DOHH2 (cell line): Measurements from ENCODE around the gene CHCHD4.
"Not testable (repeated sequence)": the region's sequence is repeated elsewhere in the genome, so short reads cannot be mapped to it uniquely, and the experiment has no call there.

Experiments used
- H3F3A ChIP-seq: fragments of 200-600 bp; sonication (generic), shearing (Covaris generic); 2 replicates; pipeline ENCODE4 v1.6.0; 2016; ENCODE audit warnings: antibody characterized with exemption, mild to moderate bottlenecking; ENCODE audit not compliant: control insufficient read depth, insufficient read depth
- H3K27ac ChIP-seq: fragments of 200-600 bp; sonication (generic); 2 replicates; pipeline ENCODE4 v1.5.1; 2014; ENCODE audit warnings: low read depth, mild to moderate bottlenecking, low read length, moderate library complexity
- H3K27me3 ChIP-seq: fragments of 200-600 bp; sonication (generic); 2 replicates; pipeline ENCODE4 v1.6.1; 2014; ENCODE audit warnings: mild to moderate bottlenecking, low read length, mixed read lengths; ENCODE audit not compliant: control insufficient read depth
- H3K36me3 ChIP-seq: fragments of 200-600 bp; sonication (generic); 2 replicates; pipeline ENCODE4 v1.6.1; 2014; ENCODE audit warnings: mild to moderate bottlenecking, low read length, moderate library complexity, mixed read lengths; ENCODE audit not compliant: control insufficient read depth
- H3K4me1 ChIP-seq: fragments of 200-600 bp; sonication (generic); 2 replicates; pipeline ENCODE4 v1.6.1; 2014; ENCODE audit warnings: mild to moderate bottlenecking, low read length, mixed read lengths; ENCODE audit not compliant: control insufficient read depth
- H3K4me2 ChIP-seq: fragments of 200-600 bp; sonication (generic); 2 replicates; pipeline ENCODE4 v1.6.0; 2014; ENCODE audit warnings: mild to moderate bottlenecking, low read length, moderate library complexity
- H3K4me3 ChIP-seq: fragments of 200-600 bp; sonication (generic); 2 replicates; pipeline ENCODE4 v1.5.1; 2014; ENCODE audit warnings: mild to moderate bottlenecking, low read length, mixed read lengths
- H3K79me2 ChIP-seq: fragments of 200-600 bp; sonication (generic); 2 replicates; pipeline ENCODE4 v1.6.1; 2014; ENCODE audit warnings: mild to moderate bottlenecking, low read length, mixed read lengths; ENCODE audit not compliant: control insufficient read depth
- H3K9me2 ChIP-seq: fragments of 200-600 bp; sonication (generic); replicated peaks from 2 replicates; pipeline ENCODE4 v1.6.1; 2014; ENCODE audit warnings: mild to moderate bottlenecking, low read length, mixed read lengths; ENCODE audit not compliant: control insufficient read depth
- H3K9me3 ChIP-seq: fragments of 200-600 bp; sonication (generic); 2 replicates; pipeline ENCODE4 v1.6.1; 2014; ENCODE audit warnings: antibody characterized with exemption, low read length, mixed read lengths; ENCODE audit not compliant: control insufficient read depth, insufficient read depth
- H4K20me1 ChIP-seq: fragments of 200-600 bp; sonication (generic); 2 replicates; pipeline ENCODE4 v1.6.0; 2014; ENCODE audit warnings: low read depth, mild to moderate bottlenecking, antibody characterized with exemption, low read length, moderate library complexity; ENCODE audit not compliant: control insufficient read depth, insufficient read depth
- EZH2phosphoT487 ChIP-seq: fragments of 200-600 bp; sonication (generic); IDR thresholded peaks from 2 replicates; pipeline ENCODE4 v1.6.1; 2017; ENCODE audit warnings: borderline replicate concordance, mild to moderate bottlenecking, antibody characterized with exemption, low read length, moderate library complexity, mixed read lengths
- TF ChIP-seq, protein P1 (sequence below): fragments of 200-600 bp; sonication (generic); IDR thresholded peaks from one replicate; pipeline ENCODE4 v1.5.1; 2014; ENCODE audit warnings: antibody characterized with exemption, mild to moderate bottlenecking, low read depth, low read length; ENCODE audit not compliant: poor library complexity, severe bottlenecking

The CHCHD4 gene

GRCh38 chr3:14123308-14124222 lies 1.1 kb downstream of the CHCHD4 start:
- H4K20me1 ChIP-seq = peaks cover 6% of the 10 kb centered on the region; the same call in 1 of the 2 replicates
- no peaks in the 10 kb centered on the region for H3K9me2 ChIP-seq
- no peak for TF ChIP-seq EZH2phosphoT487
- TF ChIP-seq, protein P1, sequence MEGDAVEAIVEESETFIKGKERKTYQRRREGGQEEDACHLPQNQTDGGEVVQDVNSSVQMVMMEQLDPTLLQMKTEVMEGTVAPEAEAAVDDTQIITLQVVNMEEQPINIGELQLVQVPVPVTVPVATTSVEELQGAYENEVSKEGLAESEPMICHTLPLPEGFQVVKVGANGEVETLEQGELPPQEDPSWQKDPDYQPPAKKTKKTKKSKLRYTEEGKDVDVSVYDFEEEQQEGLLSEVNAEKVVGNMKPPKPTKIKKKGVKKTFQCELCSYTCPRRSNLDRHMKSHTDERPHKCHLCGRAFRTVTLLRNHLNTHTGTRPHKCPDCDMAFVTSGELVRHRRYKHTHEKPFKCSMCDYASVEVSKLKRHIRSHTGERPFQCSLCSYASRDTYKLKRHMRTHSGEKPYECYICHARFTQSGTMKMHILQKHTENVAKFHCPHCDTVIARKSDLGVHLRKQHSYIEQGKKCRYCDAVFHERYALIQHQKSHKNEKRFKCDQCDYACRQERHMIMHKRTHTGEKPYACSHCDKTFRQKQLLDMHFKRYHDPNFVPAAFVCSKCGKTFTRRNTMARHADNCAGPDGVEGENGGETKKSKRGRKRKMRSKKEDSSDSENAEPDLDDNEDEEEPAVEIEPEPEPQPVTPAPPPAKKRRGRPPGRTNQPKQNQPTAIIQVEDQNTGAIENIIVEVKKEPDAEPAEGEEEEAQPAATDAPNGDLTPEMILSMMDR = peak; percentile 20
- no peaks in the 10 kb centered on the region for H3F3A ChIP-seq
- H3K4me1 ChIP-seq = peaks cover 38% of the 10 kb centered on the region
- H3K79me2 ChIP-seq = peaks cover 97% of the 10 kb centered on the region
- peaks cover 63% of the 10 kb centered on the region for H3K36me3 ChIP-seq
- no peaks in the 10 kb centered on the region for H3K9me3 ChIP-seq
- no peaks in the 10 kb centered on the region for H3K27me3 ChIP-seq
- H3K27ac ChIP-seq = peak overlapping the region; percentile 67
- peak overlapping the region; percentile 88 for H3K4me2 ChIP-seq
- peak overlapping the region; percentile 96 for H3K4me3 ChIP-seq

GRCh38 chr3:14122301-14122700 lies 2.4 kb downstream of the CHCHD4 start:
- Histone ChIP-seq H3K36me3 (peaks cover 68% of the 10 kb centered on the region), H3K79me2 (peaks cover 97% of the 10 kb centered on the region), H3K9me2 (no peaks in the 10 kb centered on the region), H3K4me3 (peak overlapping the region; percentile 96), H3F3A (no peaks in the 10 kb centered on the region), H3K4me2 (peak overlapping the region; percentile 88), H4K20me1 (peaks cover 10% of the 10 kb centered on the region; the same call in 1 of the 2 replicates), H3K4me1 (peaks cover 38% of the 10 kb centered on the region), H3K27me3 (no peaks in the 10 kb centered on the region), H3K9me3 (no peaks in the 10 kb centered on the region), H3K27ac (no peak overlapping the region)
- TF ChIP-seq EZH2phosphoT487 = no peak
- TF ChIP-seq, protein P1 = no peak

- H3K4me1 ChIP-seq = peaks cover 38% of the 10 kb centered on the region
- TF ChIP-seq, protein P1 = no peak
- TF ChIP-seq EZH2phosphoT487 = no peak
- H4K20me1 ChIP-seq = peaks cover 10% of the 10 kb centered on the region; the same call in 1 of the 2 replicates
- H3F3A ChIP-seq = no peaks in the 10 kb centered on the region
- H3K4me3 ChIP-seq = no peak overlapping the region
- H3K36me3 ChIP-seq = peaks cover 72% of the 10 kb centered on the region
- H3K27ac ChIP-seq = no peak overlapping the region
- peaks cover 96% of the 10 kb centered on the region for H3K79me2 ChIP-seq
- H3K9me2 ChIP-seq = no peaks in the 10 kb centered on the region
- peak overlapping the region; percentile 88; the same call in 1 of the 2 replicates for H3K4me2 ChIP-seq
- no peaks in the 10 kb centered on the region for H3K27me3 ChIP-seq
- no peaks in the 10 kb centered on the region for H3K9me3 ChIP-seq
Observed at GRCh38 chr3:14121859-14122258, 2.8 kb downstream of the CHCHD4 start.

- H3K79me2 ChIP-seq = peaks cover 88% of the 10 kb centered on the region
Observed at GRCh38 chr3:14120921-14121448, 3.7 kb downstream of the CHCHD4 start.

More at GRCh38 chr3:14120921-14121448, 3.7 kb downstream of the CHCHD4 start:
- not testable (repeated sequence) for H3K9me3 ChIP-seq, H4K20me1 ChIP-seq, H3K4me3 ChIP-seq, H3K9me2 ChIP-seq, H3K4me2 ChIP-seq, H3K27ac ChIP-seq, H3F3A ChIP-seq, H3K27me3 ChIP-seq
- peaks cover 81% of the 10 kb centered on the region for H3K36me3 ChIP-seq
- H3K4me1 ChIP-seq = peaks cover 30% of the 10 kb centered on the region
